Endothelial cell (in vitro differentiated cells): Measurements from ENCODE around the gene TENM3. TPM values are rescaled to one million over a fixed set of nuclear protein-coding genes. Genes with fewer than 3 reads are reported as not detected.
"Not testable (repeated sequence)": the region's sequence is repeated elsewhere in the genome, so short reads cannot be mapped to it uniquely, and the experiment has no call there.

Experiments
- DNase-seq: peaks from one replicate; pipeline ENCODE4 v3.0.0; 2021; ENCODE audit warnings: low spot score
- H3K27ac Mint-ChIP-seq: one replicate; pipeline ENCODE4 v1.8.0; 2021; ENCODE audit warnings: mixed read lengths, inconsistent platforms; ENCODE audit not compliant: unreplicated experiment
- H3K27me3 Mint-ChIP-seq: one replicate; pipeline ENCODE4 v1.8.0; 2021; ENCODE audit warnings: mild to moderate bottlenecking, moderate library complexity, mixed read lengths, inconsistent platforms; ENCODE audit not compliant: unreplicated experiment
- H3K36me3 Mint-ChIP-seq: one replicate; pipeline ENCODE4 v1.8.0; 2021; ENCODE audit warnings: mild to moderate bottlenecking, low read depth, mixed read lengths, inconsistent platforms; ENCODE audit not compliant: unreplicated experiment
- H3K4me1 Mint-ChIP-seq: one replicate; pipeline ENCODE4 v1.8.0; 2021; ENCODE audit warnings: mild to moderate bottlenecking, mixed read lengths, inconsistent platforms; ENCODE audit not compliant: unreplicated experiment
- H3K4me3 Mint-ChIP-seq: one replicate; pipeline ENCODE4 v1.8.0; 2021; ENCODE audit warnings: mild to moderate bottlenecking, mixed read lengths, inconsistent platforms; ENCODE audit not compliant: unreplicated experiment
- H3K9me3 Mint-ChIP-seq: one replicate; pipeline ENCODE4 v1.8.0; 2021; ENCODE audit warnings: mixed read lengths, inconsistent platforms; ENCODE audit not compliant: unreplicated experiment
- CTCF ChIP-seq: fragments of 200-600 bp; sonication (generic); IDR thresholded peaks from one replicate; pipeline ENCODE4 v1.5.0; 2021; ENCODE audit warnings: antibody characterized with exemption; ENCODE audit not compliant: unreplicated experiment
- total RNA-seq: library from RNA; stranded (reverse); fragmentation: NEBNext Ultra II Directional; extraction: Animal tissue kit (Norgen Biotek cat#: 25700); gene quantifications from one replicate; pipeline ENCODE4 v1.2.1, GENCODE V29; 2021; ENCODE audit not compliant: unreplicated experiment

The TENM3 gene
- total RNA-seq, 1 donor from 2014 or later, result 29.7 TPM

GRCh38 chr4:182808673-182809416 is 565.6 kb downstream of the TENM3 start:
- Mint-ChIP-seq H3K9me3 (peaks cover 5% of the 10 kb centered on the region), H3K27me3 (peaks cover 14% of the 10 kb centered on the region), H3K36me3 (peaks cover 20% of the 10 kb centered on the region), H3K27ac (peak overlapping the region; percentile 6), H3K4me1 (peaks cover 14% of the 10 kb centered on the region), H3K4me3 (no peak overlapping the region)
- no peak for DNase-seq
- no peak for TF ChIP-seq CTCF

DNA sequence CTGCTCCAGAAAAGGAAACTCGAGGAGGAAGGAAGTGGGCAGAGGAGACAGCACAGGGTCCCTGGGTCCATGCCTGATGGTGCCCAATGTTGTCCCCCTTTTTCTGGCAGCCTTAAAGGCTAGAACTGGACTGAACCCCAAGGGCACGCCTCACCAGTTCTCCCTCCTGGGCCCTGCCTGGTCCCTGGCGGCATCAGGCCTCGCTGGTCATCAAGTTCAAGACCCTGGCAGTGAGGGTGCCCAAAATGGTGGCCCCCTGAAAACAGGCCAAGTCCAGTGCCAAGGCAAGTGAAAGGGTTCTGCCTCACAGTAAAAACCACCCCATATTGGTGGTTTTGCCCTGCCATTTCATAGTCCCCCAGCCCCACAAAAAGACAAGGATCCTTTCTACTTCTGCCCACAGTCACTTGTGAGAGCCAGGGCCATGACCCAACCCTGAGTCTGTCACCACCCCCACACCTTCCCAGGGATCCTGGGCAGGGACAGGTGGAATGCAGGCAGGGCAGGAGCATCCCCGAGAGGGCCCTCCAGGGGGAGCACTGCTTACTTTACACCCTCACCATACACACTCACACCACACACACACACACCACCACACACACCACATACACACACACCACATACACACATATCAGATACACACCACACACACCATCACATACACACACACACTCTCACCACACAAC is 566.4 kb downstream of the TENM3 start:
- H3K9me3 Mint-ChIP-seq, result peaks cover 5% of the 10 kb centered on the region
- peaks cover 20% of the 10 kb centered on the region for H3K36me3 Mint-ChIP-seq
- no peak overlapping the region for H3K4me3 Mint-ChIP-seq
- TF ChIP-seq CTCF, result no peak
- peaks cover 12% of the 10 kb centered on the region for H3K27me3 Mint-ChIP-seq
- no peak overlapping the region for H3K27ac Mint-ChIP-seq
- DNase-seq, result peak; percentile 21
- peaks cover 14% of the 10 kb centered on the region for H3K4me1 Mint-ChIP-seq

DNA sequence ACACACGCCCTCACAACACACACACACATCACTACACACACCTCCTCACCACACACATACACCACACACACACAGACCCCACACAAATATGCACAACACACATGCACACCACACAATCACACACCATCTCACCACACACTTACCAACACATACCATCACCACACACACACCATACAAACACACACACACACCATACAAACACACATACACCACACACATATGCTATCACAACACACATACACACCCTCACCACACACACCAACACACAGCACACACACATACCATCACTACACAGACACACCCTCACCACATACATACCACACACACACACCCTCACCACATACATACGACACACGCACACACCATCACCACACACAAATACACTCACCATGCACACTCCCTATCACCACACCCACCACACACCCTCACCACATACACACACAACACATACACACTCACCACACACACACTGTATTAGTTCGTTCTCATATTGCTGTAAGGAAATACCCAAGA is 567.0 kb downstream of the TENM3 start:
- Mint-ChIP-seq H3K27me3 (peaks cover 11% of the 10 kb centered on the region), H3K27ac (no peak overlapping the region), H3K36me3 (peaks cover 20% of the 10 kb centered on the region), H3K4me3 (no peak overlapping the region), H3K4me1 (peaks cover 14% of the 10 kb centered on the region), H3K9me3 (peaks cover 5% of the 10 kb centered on the region)
- TF ChIP-seq CTCF, result no peak
- DNase-seq, result no peak

DNA sequence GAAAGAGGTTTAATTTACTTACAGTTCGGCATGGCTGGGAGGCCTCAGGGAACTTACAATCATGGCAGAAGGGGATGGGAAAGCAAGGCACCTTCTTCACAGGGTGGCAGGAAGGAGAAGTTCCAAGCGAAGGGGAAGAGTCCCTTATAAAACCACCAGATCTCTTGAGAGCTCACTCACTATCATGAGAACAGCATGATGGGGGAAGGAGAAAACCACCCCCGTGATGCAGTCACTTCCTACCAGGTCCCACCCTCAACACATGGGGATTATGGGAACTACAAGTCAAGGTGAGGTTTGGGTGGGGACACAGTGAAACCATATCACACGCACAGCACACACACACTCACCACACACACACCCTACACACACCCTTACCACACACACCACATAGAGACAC is 569.7 kb downstream of the TENM3 start:
- peaks cover 20% of the 10 kb centered on the region for H3K36me3 Mint-ChIP-seq
- H3K4me3 Mint-ChIP-seq, result peak overlapping the region; percentile 52
- peaks cover 5% of the 10 kb centered on the region for H3K4me1 Mint-ChIP-seq
- TF ChIP-seq CTCF, result no peak
- DNase-seq, result no peak
- peaks cover 5% of the 10 kb centered on the region for H3K9me3 Mint-ChIP-seq
- H3K27ac Mint-ChIP-seq, result no peak overlapping the region
- peaks cover 7% of the 10 kb centered on the region for H3K27me3 Mint-ChIP-seq

GRCh38 chr4:182814065-182814464 is 570.9 kb downstream of the TENM3 start:
- peaks cover 16% of the 10 kb centered on the region for H3K36me3 Mint-ChIP-seq
- H3K27ac Mint-ChIP-seq, H3K4me1 Mint-ChIP-seq: not testable (repeated sequence)

More at GRCh38 chr4:182814065-182814464, 570.9 kb downstream of the TENM3 start:
- peaks cover 10% of the 10 kb centered on the region for H3K27me3 Mint-ChIP-seq
- not testable (repeated sequence) for DNase-seq, H3K9me3 Mint-ChIP-seq, H3K4me3 Mint-ChIP-seq
